K562 (cell line): ENCODE data around the gene GBF1. TPM values are rescaled to one million over a fixed set of nuclear protein-coding genes. Genes with fewer than 3 reads are reported as not detected.

Source experiments
- CTBP1 ChIP-seq: fragments of 450-650 bp; IDR thresholded peaks from 2 replicates; pipeline ENCODE4 v1.6.1; 2016; ENCODE audit warnings: borderline replicate concordance
- ETV1 ChIP-seq: fragments of 450-650 bp; conservative IDR thresholded peaks from 2 replicates; pipeline ENCODE4 v1.6.1; 2016; ENCODE audit warnings: missing genetic modification characterization, control low read depth, low read depth, missing compliant biosample characterization
- IFI16 ChIP-seq: fragments of 250-450 bp; sonication (Bioruptor Pico); IDR thresholded peaks from 2 replicates; pipeline ENCODE4 v2.1.2; 2022; ENCODE audit warnings: mild to moderate bottlenecking, inconsistent platforms
- JUN ChIP-seq, 2 experiments: sonication (generic) in 1 of 2; formaldehyde crosslinking in 1 of 2; IDR thresholded peaks; 2 replicates each; pipeline versions ENCODE4 v1.6.1 to v1.8.0; 2012 to 2022; ENCODE audit warnings: borderline replicate concordance in 2 of 2, mild to moderate bottlenecking in 2 of 2, improper control_type of control experiment in 1 of 2, low read depth in 1 of 2, low read length in 1 of 2, missing genetic modification reagents in 1 of 2
- KHSRP ChIP-seq: fragments of 450-650 bp; IDR thresholded peaks from 2 replicates; pipeline ENCODE4 v1.6.1; 2017
- MYBL2 ChIP-seq, 2 experiments: fragments of 450-650 bp in 1 of 2; sonication (generic) in 1 of 2; formaldehyde crosslinking in 1 of 2; IDR thresholded peaks; 2 replicates each; pipeline versions ENCODE4 v1.6.1 to v1.8.1; 2017 to 2022; ENCODE audit warnings: borderline replicate concordance in 1 of 2, inconsistent platforms in 1 of 2, low read depth in 1 of 2, mild to moderate bottlenecking in 1 of 2, missing genetic modification reagents in 1 of 2, moderate library complexity in 1 of 2
- MYNN ChIP-seq, 2 experiments: sonication (generic); formaldehyde crosslinking in 1 of 2; IDR thresholded peaks; 2 replicates each; pipeline versions ENCODE4 v1.5.0 to v1.6.1; 2016 to 2020; ENCODE audit warnings: antibody characterized with exemption in 1 of 2, missing genetic modification reagents in 1 of 2
- NRF1 ChIP-seq, 2 experiments: fragments of 450-650 bp; IDR thresholded peaks in 1 of 2; conservative IDR thresholded peaks in 1 of 2; 2 replicates each; pipeline ENCODE4 v1.6.1; 2014; ENCODE audit warnings: mild to moderate bottlenecking in 2 of 2
- RBM17 ChIP-seq: fragments of 200-400 bp; formaldehyde crosslinking; IDR thresholded peaks from 2 replicates; pipeline ENCODE4 v1.6.1; 2017; ENCODE audit warnings: low read depth, mild to moderate bottlenecking, low read length, borderline replicate concordance
- RFX5 ChIP-seq: IDR thresholded peaks from 2 replicates; pipeline ENCODE4 v1.6.1; 2011; ENCODE audit warnings: low read depth, mild to moderate bottlenecking, improper control_type of control experiment, low read length
- SIN3B ChIP-seq: fragments of 450-650 bp; IDR thresholded peaks from 2 replicates; pipeline ENCODE4 v1.6.1; 2017; ENCODE audit warnings: low read depth, mild to moderate bottlenecking, moderate library complexity
- TRIM24 ChIP-seq, 2 experiments: fragments of 450-650 bp; IDR thresholded peaks; 2 replicates each; pipeline ENCODE4 v1.6.1; 2016
- ZNF764 ChIP-seq: fragments of 250-450 bp; sonication (Bioruptor Pico); IDR thresholded peaks from 2 replicates; pipeline ENCODE4 v1.4.0; 2020; ENCODE audit warnings: low read depth, mild to moderate bottlenecking, moderate library complexity
- ZSCAN29 ChIP-seq: fragments of 450-650 bp; IDR thresholded peaks from 2 replicates; pipeline ENCODE4 v1.6.1; 2017
- ZZZ3 ChIP-seq: fragments of 450-650 bp; IDR thresholded peaks from 2 replicates; pipeline ENCODE4 v1.6.1; 2016; ENCODE audit warnings: antibody characterized with exemption, mild to moderate bottlenecking, moderate library complexity
- polyA plus RNA-seq, 8 experiments: library from polyadenylated mRNA; depleted of rRNA in 4 of 8; stranded (reverse) in 5 of 8; unstranded in 3 of 8; fragments of >200 nt; fragmentation: Nextera tagmentation in 2 of 8; fragmentation: Illumina TruSeq in 1 of 8; extraction: Ambion mirVana in 2 of 8; extraction: Trizol in 1 of 8; gene quantifications; 2 replicates each; pipeline versions ENCODE4 v1.2.1 to v1.2.3, GENCODE V29; 2011 to 2014; ENCODE audit warnings: inconsistent platforms in 1 of 8, missing spikeins in 1 of 8
- total RNA-seq, 7 experiments: library from RNA; depleted of rRNA in 6 of 7; stranded (reverse); fragments of >200 nt in 6 of 7; fragmentation: Illumina TruSeq in 2 of 7; extraction: Trizol in 2 of 7; gene quantifications; 2 replicates each; pipeline versions ENCODE4 v1.2.1 to v1.2.3, GENCODE V29; 2011 to 2021; ENCODE audit warnings: low replicate concordance in 1 of 7
- TF ChIP-seq, protein P1 (sequence below): sonication (generic); formaldehyde crosslinking; IDR thresholded peaks from 2 replicates; pipeline ENCODE4 v1.8.0; 2023; ENCODE audit warnings: mild to moderate bottlenecking, missing genetic modification reagents
- TF ChIP-seq, protein P2 (sequence below): sonication (generic); formaldehyde crosslinking; IDR thresholded peaks from 2 replicates; pipeline ENCODE4 v1.9.0; 2022; ENCODE audit warnings: mild to moderate bottlenecking, missing genetic modification reagents
- TF ChIP-seq, protein P3 (sequence below): fragments of 450-650 bp; IDR thresholded peaks from 2 replicates; pipeline ENCODE4 v1.6.1; 2016
- TF ChIP-seq, protein P4 (sequence below), 3 experiments: IDR thresholded peaks in 2 of 3; conservative IDR thresholded peaks in 1 of 3; 2 replicates each; pipeline ENCODE4 v1.5.1; 2011 to 2012; ENCODE audit warnings: low read length in 3 of 3, mild to moderate bottlenecking in 3 of 3, control low read depth in 2 of 3, improper control_type of control experiment in 1 of 3, inconsistent platforms in 1 of 3, low read depth in 1 of 3, mixed read lengths in 1 of 3, moderate library complexity in 1 of 3; ENCODE audit not compliant: insufficient read depth in 2 of 3
- TF ChIP-seq, protein P5 (sequence below): fragments of 450-650 bp; IDR thresholded peaks from 2 replicates; pipeline ENCODE4 v1.6.1; 2016; ENCODE audit warnings: borderline replicate concordance

GBF1 gene
- total and polyA plus RNA-seq, 9 of the 15 experiments (the other 6 are each of a cell fraction or from before 2014, with no cell fraction given): 0.69 to 28.0 (median 10.3) TPM

DNA sequence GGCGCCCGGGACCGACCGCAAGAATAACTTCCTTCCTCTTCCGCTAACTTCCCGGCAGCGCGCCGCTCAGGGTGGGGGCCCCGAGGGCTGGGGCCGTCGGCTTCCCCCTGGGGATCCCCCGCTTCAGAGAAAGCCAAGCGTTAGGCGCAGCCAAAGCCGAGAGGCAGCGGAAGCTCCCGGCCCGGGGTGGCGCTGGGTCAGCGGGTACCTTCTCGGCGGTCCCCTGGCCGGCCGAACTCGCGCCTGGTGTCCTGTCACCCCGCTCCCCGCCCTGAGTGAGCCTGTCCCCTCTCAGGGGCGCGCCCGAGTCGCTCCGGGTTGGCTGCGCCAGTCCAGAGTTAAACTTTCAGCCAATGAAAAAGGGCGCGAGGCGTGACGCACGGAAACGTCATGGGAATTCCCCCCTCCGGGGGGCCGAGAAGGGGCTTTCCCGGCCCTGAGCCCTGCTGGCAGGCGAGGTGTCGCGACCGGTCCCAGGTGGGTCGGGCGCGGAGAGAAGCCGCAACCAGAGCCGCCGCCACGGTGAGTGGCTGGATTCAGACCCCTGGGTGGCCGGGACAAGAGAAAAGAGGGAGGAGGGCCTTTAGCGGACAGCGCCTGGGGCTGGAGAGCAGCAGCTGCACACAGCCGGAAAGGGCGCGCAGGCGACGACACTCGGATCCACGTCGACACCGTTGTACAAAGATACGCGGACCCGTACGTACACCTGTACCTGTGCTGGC is 148.9 kb downstream of the GBF1 start (continued):
- TF ChIP-seq, protein P1, sequence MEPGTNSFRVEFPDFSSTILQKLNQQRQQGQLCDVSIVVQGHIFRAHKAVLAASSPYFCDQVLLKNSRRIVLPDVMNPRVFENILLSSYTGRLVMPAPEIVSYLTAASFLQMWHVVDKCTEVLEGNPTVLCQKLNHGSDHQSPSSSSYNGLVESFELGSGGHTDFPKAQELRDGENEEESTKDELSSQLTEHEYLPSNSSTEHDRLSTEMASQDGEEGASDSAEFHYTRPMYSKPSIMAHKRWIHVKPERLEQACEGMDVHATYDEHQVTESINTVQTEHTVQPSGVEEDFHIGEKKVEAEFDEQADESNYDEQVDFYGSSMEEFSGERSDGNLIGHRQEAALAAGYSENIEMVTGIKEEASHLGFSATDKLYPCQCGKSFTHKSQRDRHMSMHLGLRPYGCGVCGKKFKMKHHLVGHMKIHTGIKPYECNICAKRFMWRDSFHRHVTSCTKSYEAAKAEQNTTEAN (CRISPR knock-in tag): no peak
- TF ChIP-seq, protein P2, sequence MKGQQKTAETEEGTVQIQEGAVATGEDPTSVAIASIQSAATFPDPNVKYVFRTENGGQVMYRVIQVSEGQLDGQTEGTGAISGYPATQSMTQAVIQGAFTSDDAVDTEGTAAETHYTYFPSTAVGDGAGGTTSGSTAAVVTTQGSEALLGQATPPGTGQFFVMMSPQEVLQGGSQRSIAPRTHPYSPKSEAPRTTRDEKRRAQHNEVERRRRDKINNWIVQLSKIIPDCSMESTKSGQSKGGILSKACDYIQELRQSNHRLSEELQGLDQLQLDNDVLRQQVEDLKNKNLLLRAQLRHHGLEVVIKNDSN (CRISPR knock-in tag): no peak
- TF ChIP-seq SIN3B: peak; percentile 32; the same call in 1 of the 2 replicates
- TF ChIP-seq ZSCAN29: no peak
- TF ChIP-seq ZZZ3: no peak
- no peak for TF ChIP-seq JUN (IDR thresholded peaks at IDR 0.05; ENCODE audit: borderline replicate concordance, low read depth, low read length)
- no peak for TF ChIP-seq JUN (CRISPR knock-in tag; IDR thresholded peaks at IDR 0.05; ENCODE audit: borderline replicate concordance)
- no peak for TF ChIP-seq TRIM24 (IDR thresholded peaks at IDR 0.05)
- TF ChIP-seq, protein P3, sequence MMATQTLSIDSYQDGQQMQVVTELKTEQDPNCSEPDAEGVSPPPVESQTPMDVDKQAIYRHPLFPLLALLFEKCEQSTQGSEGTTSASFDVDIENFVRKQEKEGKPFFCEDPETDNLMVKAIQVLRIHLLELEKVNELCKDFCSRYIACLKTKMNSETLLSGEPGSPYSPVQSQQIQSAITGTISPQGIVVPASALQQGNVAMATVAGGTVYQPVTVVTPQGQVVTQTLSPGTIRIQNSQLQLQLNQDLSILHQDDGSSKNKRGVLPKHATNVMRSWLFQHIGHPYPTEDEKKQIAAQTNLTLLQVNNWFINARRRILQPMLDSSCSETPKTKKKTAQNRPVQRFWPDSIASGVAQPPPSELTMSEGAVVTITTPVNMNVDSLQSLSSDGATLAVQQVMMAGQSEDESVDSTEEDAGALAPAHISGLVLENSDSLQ: peak; percentile 54
- TF ChIP-seq KHSRP: peak; percentile 74
- TF ChIP-seq RFX5: no peak
- TF ChIP-seq NRF1 (conservative IDR thresholded peaks at IDR 0.05 in 1 of 2, IDR thresholded peaks at IDR 0.05 in 1 of 2): peak; percentile 79 to 82
- no peak for TF ChIP-seq MYNN (IDR thresholded peaks at IDR 0.05)
- TF ChIP-seq MYNN (CRISPR knock-in tag; IDR thresholded peaks at IDR 0.05): no peak
- TF ChIP-seq, protein P4, sequence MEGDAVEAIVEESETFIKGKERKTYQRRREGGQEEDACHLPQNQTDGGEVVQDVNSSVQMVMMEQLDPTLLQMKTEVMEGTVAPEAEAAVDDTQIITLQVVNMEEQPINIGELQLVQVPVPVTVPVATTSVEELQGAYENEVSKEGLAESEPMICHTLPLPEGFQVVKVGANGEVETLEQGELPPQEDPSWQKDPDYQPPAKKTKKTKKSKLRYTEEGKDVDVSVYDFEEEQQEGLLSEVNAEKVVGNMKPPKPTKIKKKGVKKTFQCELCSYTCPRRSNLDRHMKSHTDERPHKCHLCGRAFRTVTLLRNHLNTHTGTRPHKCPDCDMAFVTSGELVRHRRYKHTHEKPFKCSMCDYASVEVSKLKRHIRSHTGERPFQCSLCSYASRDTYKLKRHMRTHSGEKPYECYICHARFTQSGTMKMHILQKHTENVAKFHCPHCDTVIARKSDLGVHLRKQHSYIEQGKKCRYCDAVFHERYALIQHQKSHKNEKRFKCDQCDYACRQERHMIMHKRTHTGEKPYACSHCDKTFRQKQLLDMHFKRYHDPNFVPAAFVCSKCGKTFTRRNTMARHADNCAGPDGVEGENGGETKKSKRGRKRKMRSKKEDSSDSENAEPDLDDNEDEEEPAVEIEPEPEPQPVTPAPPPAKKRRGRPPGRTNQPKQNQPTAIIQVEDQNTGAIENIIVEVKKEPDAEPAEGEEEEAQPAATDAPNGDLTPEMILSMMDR (IDR thresholded peaks at IDR 0.05 in 2 of 3, conservative IDR thresholded peaks at IDR 0.05 in 1 of 3; ENCODE audit: insufficient read depth in 2 of 3, low read depth in 1 of 3, low read length in 3 of 3): peak in 1 of 3 experiments; percentile 95; a peak in 1 of 6 replicates
- no peak for TF ChIP-seq IFI16
- no peak for TF ChIP-seq MYBL2 (IDR thresholded peaks at IDR 0.05; ENCODE audit: low read depth)
- no peak for TF ChIP-seq MYBL2 (CRISPR knock-in tag; IDR thresholded peaks at IDR 0.05; ENCODE audit: borderline replicate concordance)
- TF ChIP-seq, protein P5, sequence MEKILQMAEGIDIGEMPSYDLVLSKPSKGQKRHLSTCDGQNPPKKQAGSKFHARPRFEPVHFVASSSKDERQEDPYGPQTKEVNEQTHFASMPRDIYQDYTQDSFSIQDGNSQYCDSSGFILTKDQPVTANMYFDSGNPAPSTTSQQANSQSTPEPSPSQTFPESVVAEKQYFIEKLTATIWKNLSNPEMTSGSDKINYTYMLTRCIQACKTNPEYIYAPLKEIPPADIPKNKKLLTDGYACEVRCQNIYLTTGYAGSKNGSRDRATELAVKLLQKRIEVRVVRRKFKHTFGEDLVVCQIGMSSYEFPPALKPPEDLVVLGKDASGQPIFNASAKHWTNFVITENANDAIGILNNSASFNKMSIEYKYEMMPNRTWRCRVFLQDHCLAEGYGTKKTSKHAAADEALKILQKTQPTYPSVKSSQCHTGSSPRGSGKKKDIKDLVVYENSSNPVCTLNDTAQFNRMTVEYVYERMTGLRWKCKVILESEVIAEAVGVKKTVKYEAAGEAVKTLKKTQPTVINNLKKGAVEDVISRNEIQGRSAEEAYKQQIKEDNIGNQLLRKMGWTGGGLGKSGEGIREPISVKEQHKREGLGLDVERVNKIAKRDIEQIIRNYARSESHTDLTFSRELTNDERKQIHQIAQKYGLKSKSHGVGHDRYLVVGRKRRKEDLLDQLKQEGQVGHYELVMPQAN: peak; percentile 78
- TF ChIP-seq ETV1 (tag): peak; percentile 48
- TF ChIP-seq ZNF764: no peak
- no peak for TF ChIP-seq RBM17
- peak; percentile 58 for TF ChIP-seq CTBP1
